ENCODE measurements around the gene UBAC2. TPM values are rescaled to one million over a fixed set of nuclear protein-coding genes. Genes with fewer than 3 reads are reported as not detected.
A peak's percentile ranks its signal among the peaks of the same experiment; 100 is the strongest.

UBAC2 gene
- total and polyA plus RNA-seq, 2 of the 8 experiments (the other 6 are each of a cell fraction or from before 2014, with no cell fraction given), result 75.9 to 76.9 TPM

DNA sequence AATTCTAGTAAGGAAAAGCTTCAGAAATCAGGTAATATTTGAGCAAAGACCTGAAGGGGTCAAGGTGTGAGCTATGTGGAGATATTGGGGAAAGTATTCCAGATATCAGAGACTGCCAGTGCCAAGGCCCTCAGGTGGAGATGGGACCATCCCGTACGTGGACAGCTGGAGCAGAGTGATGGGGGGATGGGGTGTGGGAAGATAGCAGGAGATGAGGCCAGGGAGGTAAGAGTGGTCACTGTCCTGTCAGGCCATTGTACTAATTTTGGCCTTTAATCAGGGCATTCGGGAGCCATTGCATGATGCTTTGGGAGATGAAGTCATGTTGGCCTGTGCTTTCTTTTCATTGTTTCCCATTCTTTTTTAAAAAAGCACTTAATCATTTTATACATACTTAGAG, 70.6 kb downstream of the UBAC2 start:
- Histone ChIP-seq H2AK5ac (ENCODE audit: low read depth, low read length) (no peak overlapping the region), H3K27me3 (replicated peaks in 1 of 4; ENCODE audit: control insufficient read depth in 3 of 4, extremely low read depth in 1 of 4, insufficient read depth in 3 of 4, low read length in 3 of 4) (no peaks in the 10 kb centered on the region), H2BK15ac (ENCODE audit: low read length) (no peak overlapping the region), H2BK12ac (ENCODE audit: low read depth, low read length) (no peak overlapping the region), H3K56ac (replicated peaks; ENCODE audit: insufficient read length, low read depth, low read length) (no peak overlapping the region), H3K4me1 (replicated peaks in 1 of 4; ENCODE audit: control insufficient read depth in 3 of 4, insufficient read depth in 4 of 4, low read length in 3 of 4) (peaks cover 0 to 2% (median under 1%) of the 10 kb centered on the region in 4 experiments; a peak in 2 of 7 replicates), H3K79me1 (ENCODE audit: low read depth, low read length) (peaks cover 4% of the 10 kb centered on the region; the same call in 1 of the 2 replicates), H3K14ac (ENCODE audit: insufficient read length) (no peak overlapping the region), H4K8ac (ENCODE audit: extremely low read depth, insufficient read depth, low read length) (peak overlapping the region; percentile 75; the same call in 1 of the 2 replicates), H3K9ac (replicated peaks in 1 of 4; ENCODE audit: extremely low read depth in 1 of 4, low read depth in 3 of 4, low read length in 3 of 4) (no peak overlapping the region), H2BK20ac (ENCODE audit: low read length) (no peak overlapping the region), H3K9me3 (ENCODE audit: insufficient read depth in 2 of 2, low read depth in 1 of 2, low read length in 1 of 2) (no peaks in the 10 kb centered on the region), H4K5ac (ENCODE audit: insufficient read length, low read depth, low read length) (no peak overlapping the region), H3K4me2 (ENCODE audit: insufficient read depth in 1 of 2, low read depth in 2 of 2, low read length in 2 of 2) (no peak overlapping the region), H3K79me2 (ENCODE audit: control insufficient read depth in 1 of 2, insufficient read depth in 2 of 2, low read length in 2 of 2) (no peaks in the 10 kb centered on the region; a peak in 1 of 4 replicates), H3K4ac (replicated peaks; ENCODE audit: insufficient read length, low read depth, low read length) (no peak overlapping the region), H2BK5ac (ENCODE audit: low read depth, low read length) (no peak overlapping the region), H4K20me1 (replicated peaks in 1 of 2; ENCODE audit: control insufficient read depth in 1 of 2, insufficient read depth in 2 of 2, low read length in 2 of 2) (peaks cover 0 to 1% of the 10 kb centered on the region in 2 experiments), H2BK120ac (replicated peaks; ENCODE audit: low read depth, low read length) (no peak overlapping the region), H3K23me2 (ENCODE audit: low read depth, low read length) (peaks cover 2% of the 10 kb centered on the region; the same call in 1 of the 2 replicates), H3K36me3 (ENCODE audit: control insufficient read depth in 2 of 4, insufficient read depth in 4 of 4, low read length in 3 of 4) (0 out of 8 replicates have a peak, but pooled peaks cover 0 to 3% (median 0%) of the 10 kb centered on the region in 4 experiments), H3K18ac (ENCODE audit: extremely low read depth, low read length) (no peak overlapping the region), H3K27ac (ENCODE audit: low read depth, low read length) (no peak overlapping the region), H3K23ac (ENCODE audit: insufficient read length) (no peak overlapping the region), H4K91ac (replicated peaks; ENCODE audit: insufficient read length, low read length) (no peak overlapping the region), H2AFZ (ENCODE audit: low read length) (no peak overlapping the region), H3K4me3 (ENCODE audit: extremely low read depth in 1 of 4, insufficient read depth in 2 of 4, low read depth in 3 of 4, low read length in 4 of 4) (no peak overlapping the region)
- ChIA-PET CTCF (ENCODE audit: partially characterized antibody) (interaction anchor here (1.0 to 10.8 kb wide), 18 partner anchors 9 to 172 kb away, joined by 3 to 242 read pairs (median 6); partner anchors contain the start of gene UBAC2), POLR2A (ENCODE audit: partially characterized antibody) (interaction anchor here (0.8 kb wide), 1 partner anchor 27 kb away, joined by 3 read pairs; no protein-coding TSS in a partner anchor)
- DNase-seq (ENCODE audit: low read depth in 1 of 2, low spot score in 2 of 2), result no peak
- no peak for FAIRE-seq
- 96% methylated on average over 3 of the region's 3 CpGs; no CpG with 5 or more reads in 1 of the 2 experiments for WGBS, 2 experiments (ENCODE audit: extremely low coverage in 1 of 2, insufficient coverage in 1 of 2, insufficient read length in 1 of 2, insufficient replicate concordance in 2 of 2, low coverage in 1 of 2, low lambda C conversion rate in 2 of 2, missing lambda C conversion rate in 1 of 2)
- no peak for TF ChIP-seq RNF2 (IDR thresholded peaks at IDR 0.05; ENCODE audit: borderline replicate concordance, low read depth, low read length, missing control alignments, poor library complexity, severe bottlenecking)
- TF ChIP-seq CHD1 (IDR thresholded peaks at IDR 0.05; ENCODE audit: low read depth, low read length), result no peak
- no peak for TF ChIP-seq SAP30 (IDR thresholded peaks at IDR 0.05; ENCODE audit: insufficient read depth, insufficient replicate concordance, low read length)
- no peak for TF ChIP-seq NRF1 (IDR thresholded peaks at IDR 0.05; ENCODE audit: low read depth, low read length)
- no peak for TF ChIP-seq BACH1 (IDR thresholded peaks at IDR 0.05; ENCODE audit: low read length)
- TF ChIP-seq, protein P1, sequence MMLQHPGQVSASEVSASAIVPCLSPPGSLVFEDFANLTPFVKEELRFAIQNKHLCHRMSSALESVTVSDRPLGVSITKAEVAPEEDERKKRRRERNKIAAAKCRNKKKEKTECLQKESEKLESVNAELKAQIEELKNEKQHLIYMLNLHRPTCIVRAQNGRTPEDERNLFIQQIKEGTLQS (IDR thresholded peaks at IDR 0.05; ENCODE audit: insufficient read depth, low read depth, low read length), result no peak
- no peak for TF ChIP-seq EGR1 (IDR thresholded peaks at IDR 0.05; ENCODE audit: borderline replicate concordance, low read depth, low read length)
- TF ChIP-seq POLR2AphosphoS5 (IDR thresholded peaks at IDR 0.05; ENCODE audit: low read depth, low read length), result no peak
- no peak for TF ChIP-seq TAF1 (IDR thresholded peaks at IDR 0.05; ENCODE audit: low read depth, low read length)
- no peak for TF ChIP-seq KDM1A (IDR thresholded peaks at IDR 0.05; ENCODE audit: borderline replicate concordance, low read length)
- TF ChIP-seq RFX5 (IDR thresholded peaks at IDR 0.05; ENCODE audit: borderline replicate concordance, low read depth, low read length), result no peak
- no peak for TF ChIP-seq SP2 (IDR thresholded peaks at IDR 0.05; ENCODE audit: low read length)
- no peak for TF ChIP-seq GTF2F1 (IDR thresholded peaks at IDR 0.05; ENCODE audit: borderline replicate concordance, low read depth, low read length)
